SK-N-SH treated with all-trans-retinoic acid at 6 μM for 48 hours (cell line): Measurements from ENCODE around the gene GP1BA.

Experiments used
- ZNF8 ChIP-seq: fragments of 450-650 bp; formaldehyde crosslinking; IDR thresholded peaks from 2 replicates; pipeline ENCODE4 v1.5.0; 2020; ENCODE audit warnings: mild to moderate bottlenecking, moderate library complexity
- TF ChIP-seq, protein P1 (sequence below): fragments of 250-450 bp; sonication (Bioruptor Pico); IDR thresholded peaks from 2 replicates; pipeline ENCODE4 v1.5.0; 2020; ENCODE audit warnings: mild to moderate bottlenecking, moderate library complexity
- TF ChIP-seq, protein P2 (sequence below): fragments of 250-450 bp; sonication (Bioruptor Pico); IDR thresholded peaks from 2 replicates; pipeline ENCODE4 v1.8.0; 2021; ENCODE audit warnings: low read depth, mild to moderate bottlenecking, moderate library complexity, borderline replicate concordance

- TF ChIP-seq ZNF8 (CRISPR knock-in tag): no peak
- TF ChIP-seq, protein P1, sequence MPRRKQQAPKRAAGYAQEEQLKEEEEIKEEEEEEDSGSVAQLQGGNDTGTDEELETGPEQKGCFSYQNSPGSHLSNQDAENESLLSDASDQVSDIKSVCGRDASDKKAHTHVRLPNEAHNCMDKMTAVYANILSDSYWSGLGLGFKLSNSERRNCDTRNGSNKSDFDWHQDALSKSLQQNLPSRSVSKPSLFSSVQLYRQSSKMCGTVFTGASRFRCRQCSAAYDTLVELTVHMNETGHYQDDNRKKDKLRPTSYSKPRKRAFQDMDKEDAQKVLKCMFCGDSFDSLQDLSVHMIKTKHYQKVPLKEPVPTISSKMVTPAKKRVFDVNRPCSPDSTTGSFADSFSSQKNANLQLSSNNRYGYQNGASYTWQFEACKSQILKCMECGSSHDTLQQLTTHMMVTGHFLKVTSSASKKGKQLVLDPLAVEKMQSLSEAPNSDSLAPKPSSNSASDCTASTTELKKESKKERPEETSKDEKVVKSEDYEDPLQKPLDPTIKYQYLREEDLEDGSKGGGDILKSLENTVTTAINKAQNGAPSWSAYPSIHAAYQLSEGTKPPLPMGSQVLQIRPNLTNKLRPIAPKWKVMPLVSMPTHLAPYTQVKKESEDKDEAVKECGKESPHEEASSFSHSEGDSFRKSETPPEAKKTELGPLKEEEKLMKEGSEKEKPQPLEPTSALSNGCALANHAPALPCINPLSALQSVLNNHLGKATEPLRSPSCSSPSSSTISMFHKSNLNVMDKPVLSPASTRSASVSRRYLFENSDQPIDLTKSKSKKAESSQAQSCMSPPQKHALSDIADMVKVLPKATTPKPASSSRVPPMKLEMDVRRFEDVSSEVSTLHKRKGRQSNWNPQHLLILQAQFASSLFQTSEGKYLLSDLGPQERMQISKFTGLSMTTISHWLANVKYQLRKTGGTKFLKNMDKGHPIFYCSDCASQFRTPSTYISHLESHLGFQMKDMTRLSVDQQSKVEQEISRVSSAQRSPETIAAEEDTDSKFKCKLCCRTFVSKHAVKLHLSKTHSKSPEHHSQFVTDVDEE: no peak
- TF ChIP-seq, protein P2, sequence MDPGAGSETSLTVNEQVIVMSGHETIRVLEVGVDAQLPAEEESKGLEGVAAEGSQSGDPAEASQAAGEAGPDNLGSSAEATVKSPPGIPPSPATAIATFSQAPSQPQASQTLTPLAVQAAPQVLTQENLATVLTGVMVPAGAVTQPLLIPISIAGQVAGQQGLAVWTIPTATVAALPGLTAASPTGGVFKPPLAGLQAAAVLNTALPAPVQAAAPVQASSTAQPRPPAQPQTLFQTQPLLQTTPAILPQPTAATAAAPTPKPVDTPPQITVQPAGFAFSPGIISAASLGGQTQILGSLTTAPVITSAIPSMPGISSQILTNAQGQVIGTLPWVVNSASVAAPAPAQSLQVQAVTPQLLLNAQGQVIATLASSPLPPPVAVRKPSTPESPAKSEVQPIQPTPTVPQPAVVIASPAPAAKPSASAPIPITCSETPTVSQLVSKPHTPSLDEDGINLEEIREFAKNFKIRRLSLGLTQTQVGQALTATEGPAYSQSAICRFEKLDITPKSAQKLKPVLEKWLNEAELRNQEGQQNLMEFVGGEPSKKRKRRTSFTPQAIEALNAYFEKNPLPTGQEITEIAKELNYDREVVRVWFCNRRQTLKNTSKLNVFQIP (CRISPR knock-in tag): no peak
Observed at GRCh38 chr17:4891411-4892410, 40.4 kb upstream of the GP1BA start.
